ENCODE results near the gene ARHGAP15. TPM values are rescaled to one million over a fixed set of nuclear protein-coding genes. Genes with fewer than 3 reads are reported as not detected.

ARHGAP15 gene
- total and polyA plus RNA-seq, 2 donors from 2014 or later, result 5.7 to 23.1 TPM

GRCh38 chr2:143691121-143691520 lies 561.9 kb downstream of the ARHGAP15 start:
- FAIRE-seq (no peak), DNase-seq (no peak)
- intact Hi-C loops (cut with DNase I), result no loop called here
- Histone ChIP-seq H3K9ac (ENCODE audit: low read length in 3 of 3) (no peak overlapping the region), H3K27ac (ENCODE audit: low read depth in 2 of 2, low read length in 2 of 2) (no peak overlapping the region), H3K4me3 (ENCODE audit: low read length in 3 of 3) (no peak overlapping the region), H3K9me3 (ENCODE audit: control insufficient read depth in 2 of 3, insufficient read depth in 1 of 3, low read length in 3 of 3) (no peaks in the 10 kb centered on the region), H3K36me3 (ENCODE audit: control insufficient read depth in 2 of 3, insufficient read depth in 3 of 3, low read length in 3 of 3) (no peaks in the 10 kb centered on the region), H3K4me1 (ENCODE audit: control insufficient read depth in 2 of 3, insufficient read depth in 2 of 3, low read depth in 1 of 3, low read length in 3 of 3) (no peaks in the 10 kb centered on the region), H3K27me3 (ENCODE audit: control insufficient read depth, insufficient read depth, low read length) (no peaks in the 10 kb centered on the region)
- no peak for TF ChIP-seq CTCF (IDR thresholded peaks at IDR 0.05; ENCODE audit: borderline replicate concordance, extremely low read depth, insufficient read depth)

- H3K4me1 ChIP-seq (ENCODE audit: control insufficient read depth in 2 of 3, insufficient read depth in 2 of 3, low read depth in 1 of 3, low read length in 3 of 3), result no peaks in the 10 kb centered on the region
- no peak overlapping the region for H3K9ac ChIP-seq (ENCODE audit: low read length in 3 of 3)
- H3K4me3 ChIP-seq (ENCODE audit: low read length in 3 of 3), result no peak overlapping the region
- H3K9me3 ChIP-seq (ENCODE audit: control insufficient read depth in 2 of 3, insufficient read depth in 1 of 3, low read length in 3 of 3), result no peaks in the 10 kb centered on the region
- no peak for FAIRE-seq
- no peak overlapping the region for H3K27ac ChIP-seq (ENCODE audit: low read depth in 2 of 2, low read length in 2 of 2)
- DNase-seq, result no peak
- TF ChIP-seq CTCF (IDR thresholded peaks at IDR 0.05; ENCODE audit: borderline replicate concordance, extremely low read depth, insufficient read depth), result no peak
- intact Hi-C loops (cut with DNase I), result no loop called here
- no peaks in the 10 kb centered on the region for H3K36me3 ChIP-seq (ENCODE audit: control insufficient read depth in 2 of 3, insufficient read depth in 3 of 3, low read length in 3 of 3)
- no peaks in the 10 kb centered on the region for H3K27me3 ChIP-seq (ENCODE audit: control insufficient read depth, insufficient read depth, low read length)
Observed at GRCh38 chr2:143692162-143692561, 562.9 kb downstream of the ARHGAP15 start.

DNA sequence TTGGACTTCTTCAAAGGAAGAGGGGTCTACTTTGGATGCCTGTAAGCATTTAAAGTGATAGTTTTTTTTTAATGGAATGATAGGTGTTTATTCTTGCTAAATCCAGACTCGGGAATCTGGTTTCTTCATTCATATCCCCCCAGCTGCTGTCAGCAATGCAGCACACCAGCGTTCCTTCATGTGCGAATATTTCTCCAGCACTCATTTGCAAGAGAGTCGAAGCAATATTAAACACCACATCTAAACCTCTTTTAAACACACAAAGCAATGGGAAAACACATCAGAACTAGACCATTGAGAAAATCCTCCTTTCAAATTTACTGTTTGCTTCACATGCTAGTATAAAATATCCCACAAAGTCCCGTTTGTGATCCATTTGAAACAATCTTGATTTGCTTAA lies 563.7 kb downstream of the ARHGAP15 start:
- FAIRE-seq (no peak), DNase-seq (no peak)
- Histone ChIP-seq H3K4me1 (ENCODE audit: control insufficient read depth in 2 of 3, insufficient read depth in 2 of 3, low read depth in 1 of 3, low read length in 3 of 3) (no peaks in the 10 kb centered on the region), H3K4me3 (ENCODE audit: low read length in 3 of 3) (no peak overlapping the region), H3K9ac (ENCODE audit: low read length in 3 of 3) (no peak overlapping the region), H3K27ac (ENCODE audit: low read depth in 2 of 2, low read length in 2 of 2) (no peak overlapping the region), H3K27me3 (ENCODE audit: control insufficient read depth, insufficient read depth, low read length) (no peaks in the 10 kb centered on the region), H3K9me3 (ENCODE audit: control insufficient read depth in 2 of 3, insufficient read depth in 1 of 3, low read length in 3 of 3) (no peaks in the 10 kb centered on the region), H3K36me3 (ENCODE audit: control insufficient read depth in 2 of 3, insufficient read depth in 3 of 3, low read length in 3 of 3) (no peaks in the 10 kb centered on the region)
- intact Hi-C loops (cut with DNase I), result no loop called here
- TF ChIP-seq CTCF (IDR thresholded peaks at IDR 0.05; ENCODE audit: borderline replicate concordance, extremely low read depth, insufficient read depth), result no peak

GRCh38 chr2:143694335-143694734 lies 565.1 kb downstream of the ARHGAP15 start:
- Histone ChIP-seq H3K9ac (ENCODE audit: low read length in 3 of 3) (no peak overlapping the region), H3K4me3 (ENCODE audit: low read length in 3 of 3) (no peak overlapping the region), H3K36me3 (ENCODE audit: control insufficient read depth in 2 of 3, insufficient read depth in 3 of 3, low read length in 3 of 3) (no peaks in the 10 kb centered on the region), H3K27me3 (ENCODE audit: control insufficient read depth, insufficient read depth, low read length) (no peaks in the 10 kb centered on the region), H3K4me1 (ENCODE audit: control insufficient read depth in 2 of 3, insufficient read depth in 2 of 3, low read depth in 1 of 3, low read length in 3 of 3) (no peaks in the 10 kb centered on the region), H3K9me3 (ENCODE audit: control insufficient read depth in 2 of 3, insufficient read depth in 1 of 3, low read length in 3 of 3) (no peaks in the 10 kb centered on the region), H3K27ac (ENCODE audit: low read depth in 2 of 2, low read length in 2 of 2) (no peak overlapping the region)
- no peak for FAIRE-seq
- intact Hi-C loops (cut with DNase I), result no loop called here
- DNase-seq, result no peak
- TF ChIP-seq CTCF (IDR thresholded peaks at IDR 0.05; ENCODE audit: borderline replicate concordance, extremely low read depth, insufficient read depth), result no peak

Measured in kidney (tissue), 14 donors.